Measurements from ENCODE around the gene GRIA3. TPM values are rescaled to one million over a fixed set of nuclear protein-coding genes. Genes with fewer than 3 reads are reported as not detected.

The GRIA3 gene
- total and polyA plus RNA-seq, 4 donors: 0.05 to 2.0 (median 0.37) TPM

GRCh38 chrX:123477673-123478072, 293.6 kb downstream of the GRIA3 start:
- TF ChIP-seq CTCF (IDR thresholded peaks at IDR 0.05; ENCODE audit: control extremely low read depth, extremely low read depth): no peak
- DNase-seq (no peak), ATAC-seq (ENCODE audit: insufficient read depth, low FRiP score) (no peak)
- no peak overlapping the region for H3K4me3 ChIP-seq
- 73 to 82% methylated on average over 3 of the region's 3 CpGs for WGBS, 2 donors
- H3K36me3 ChIP-seq (ENCODE audit: control insufficient read depth in 4 of 4, insufficient read depth in 4 of 4, low read length in 4 of 4): no peaks in the 10 kb centered on the region
- H3K9me3 ChIP-seq (ENCODE audit: control insufficient read depth in 4 of 4, insufficient read depth in 3 of 4, low read length in 3 of 4): no peaks in the 10 kb centered on the region
- H3K27ac ChIP-seq (ENCODE audit: low read depth in 1 of 2, low read length in 1 of 2): no peak overlapping the region
- peaks cover 0 to 3% (median 0%) of the 10 kb centered on the region in 3 donors for H3K27me3 ChIP-seq (ENCODE audit: control insufficient read depth in 3 of 3, insufficient read depth in 3 of 3, low read length in 2 of 3)
- H3K4me1 ChIP-seq (ENCODE audit: control insufficient read depth in 5 of 5, insufficient read depth in 5 of 5, low read length in 5 of 5): peaks cover 0 to 10% (median 0%) of the 10 kb centered on the region in 5 donors
- H3K9ac ChIP-seq (ENCODE audit: insufficient read depth in 1 of 2, low read length in 2 of 2): no peak overlapping the region

- no peak for TF ChIP-seq CTCF (IDR thresholded peaks at IDR 0.05; ENCODE audit: control extremely low read depth, extremely low read depth)
- peaks cover 0 to 10% (median 0%) of the 10 kb centered on the region in 5 donors for H3K4me1 ChIP-seq (ENCODE audit: control insufficient read depth in 5 of 5, insufficient read depth in 5 of 5, low read length in 5 of 5)
- H3K27ac ChIP-seq (ENCODE audit: low read depth in 1 of 2, low read length in 1 of 2): no peak overlapping the region
- H3K9me3 ChIP-seq (ENCODE audit: control insufficient read depth in 4 of 4, insufficient read depth in 3 of 4, low read length in 3 of 4): no peaks in the 10 kb centered on the region
- ATAC-seq (ENCODE audit: insufficient read depth, low FRiP score): no peak
- H3K9ac ChIP-seq (ENCODE audit: insufficient read depth in 1 of 2, low read length in 2 of 2): no peak overlapping the region
- peak; percentile 23 to 74 (median 73) for DNase-seq
- H3K27me3 ChIP-seq (ENCODE audit: control insufficient read depth in 3 of 3, insufficient read depth in 3 of 3, low read length in 2 of 3): no peaks in the 10 kb centered on the region
- H3K4me3 ChIP-seq: no peak overlapping the region
- no peaks in the 10 kb centered on the region for H3K36me3 ChIP-seq (ENCODE audit: control insufficient read depth in 4 of 4, insufficient read depth in 4 of 4, low read length in 4 of 4)
- WGBS, 2 donors: 51 to 68% methylated on average over 11 of the region's 11 CpGs
Measured at GRCh38 chrX:123481913-123482851, 298.1 kb downstream of the GRIA3 start.

- Histone ChIP-seq H3K9me3 (ENCODE audit: control insufficient read depth in 4 of 4, insufficient read depth in 3 of 4, low read length in 3 of 4) (no peaks in the 10 kb centered on the region), H3K27ac (ENCODE audit: low read depth in 1 of 2, low read length in 1 of 2) (no peak overlapping the region), H3K36me3 (ENCODE audit: control insufficient read depth in 4 of 4, insufficient read depth in 4 of 4, low read length in 4 of 4) (no peaks in the 10 kb centered on the region), H3K4me1 (ENCODE audit: control insufficient read depth in 5 of 5, insufficient read depth in 5 of 5, low read length in 5 of 5) (peaks cover 0 to 5% (median 0%) of the 10 kb centered on the region in 5 donors), H3K27me3 (ENCODE audit: control insufficient read depth in 3 of 3, insufficient read depth in 3 of 3, low read length in 2 of 3) (peaks cover 0 to 3% (median 0%) of the 10 kb centered on the region in 3 donors), H3K4me3 (no peak overlapping the region), H3K9ac (ENCODE audit: insufficient read depth in 1 of 2, low read length in 2 of 2) (no peak overlapping the region)
- WGBS, 2 donors: 64 to 97% methylated on average over 2 of the region's 2 CpGs
- DNase-seq (no peak), ATAC-seq (ENCODE audit: insufficient read depth, low FRiP score) (no peak)
- TF ChIP-seq CTCF (IDR thresholded peaks at IDR 0.05; ENCODE audit: control extremely low read depth, extremely low read depth): no peak
Measured at GRCh38 chrX:123486297-123486696, 302.2 kb downstream of the GRIA3 start.
